GM23338 (cell line): ENCODE data around the gene ZNF560. TPM values are rescaled to one million over a fixed set of nuclear protein-coding genes. Genes with fewer than 3 reads are reported as not detected.

Experiments
- ATAC-seq: fragments of 200-7000 bp; cut with Tn5 transposase; 3 replicates; pipeline ENCODE4 v1.9.1; 2020
- DNase-seq: peaks from one replicate; pipeline ENCODE4 v3.0.0-alpha.2; 2015; ENCODE audit warnings: low spot score
- H2AFZ ChIP-seq: fragments of 200-600 bp; sonication (generic); 2 replicates; pipeline ENCODE4 v1.8.0; 2016; ENCODE audit warnings: antibody characterized with exemption, mild to moderate bottlenecking, moderate library complexity
- H3F3A ChIP-seq: fragments of 200-600 bp; sonication (generic); replicated peaks from 2 replicates; pipeline ENCODE4 v1.8.0; 2017; ENCODE audit warnings: antibody characterized with exemption, mixed run types, low read depth
- H3K27ac ChIP-seq: fragments of 200-600 bp; sonication (generic); 2 replicates; pipeline ENCODE4 v1.6.1; 2016; ENCODE audit warnings: low read depth
- H3K27me3 ChIP-seq: fragments of 200-600 bp; sonication (generic); 2 replicates; pipeline ENCODE4 v1.8.0; 2016; ENCODE audit warnings: mild to moderate bottlenecking, mixed run types, moderate library complexity; ENCODE audit not compliant: insufficient read depth
- H3K36me3 ChIP-seq: fragments of 200-600 bp; sonication (generic); 2 replicates; pipeline ENCODE4 v1.8.0; 2016; ENCODE audit warnings: mild to moderate bottlenecking; ENCODE audit not compliant: insufficient read depth
- H3K4me1 ChIP-seq: fragments of 200-600 bp; sonication (generic); 2 replicates; pipeline ENCODE4 v1.8.0; 2016; ENCODE audit warnings: mild to moderate bottlenecking, moderate library complexity; ENCODE audit not compliant: insufficient read depth
- H3K4me2 ChIP-seq: fragments of 200-600 bp; sonication (generic); 2 replicates; pipeline ENCODE4 v1.7.1; 2017; ENCODE audit warnings: mixed run types
- H3K4me3 ChIP-seq: fragments of 200-600 bp; sonication (generic); 2 replicates; pipeline ENCODE4 v1.6.1; 2016; ENCODE audit warnings: mixed run types
- H3K79me2 ChIP-seq: fragments of 200-600 bp; sonication (generic); replicated peaks from 2 replicates; pipeline ENCODE4 v1.8.0; 2017; ENCODE audit warnings: mild to moderate bottlenecking; ENCODE audit not compliant: insufficient read depth
- H3K9me2 ChIP-seq: fragments of 200-600 bp; sonication (generic); 2 replicates; pipeline ENCODE4 v1.8.0; 2017; ENCODE audit not compliant: insufficient read depth
- H4K20me1 ChIP-seq: fragments of 200-600 bp; sonication (generic); replicated peaks from 2 replicates; pipeline ENCODE4 v1.8.0; 2017; ENCODE audit warnings: mild to moderate bottlenecking; ENCODE audit not compliant: insufficient read depth
- H3K27ac Mint-ChIP-seq: 2 replicates; pipeline ENCODE4 v1.8.0; 2020; ENCODE audit warnings: inconsistent platforms, mild to moderate bottlenecking, moderate library complexity, mixed read lengths
- H3K27me3 Mint-ChIP-seq: 3 replicates; pipeline ENCODE4 v1.8.0; 2022; ENCODE audit warnings: low read depth, mild to moderate bottlenecking, moderate library complexity, mixed read lengths, inconsistent platforms; ENCODE audit not compliant: insufficient read depth, poor library complexity
- H3K36me3 Mint-ChIP-seq: 3 replicates; pipeline ENCODE4 v1.8.0; 2021; ENCODE audit warnings: low read depth, mild to moderate bottlenecking, inconsistent platforms, moderate library complexity, mixed read lengths
- H3K4me1 Mint-ChIP-seq: 3 replicates; pipeline ENCODE4 v1.8.0; 2020; ENCODE audit warnings: mild to moderate bottlenecking, inconsistent platforms, mixed read lengths
- H3K4me3 Mint-ChIP-seq: 3 replicates; pipeline ENCODE4 v1.8.0; 2021; ENCODE audit warnings: moderate library complexity, mild to moderate bottlenecking, inconsistent platforms, mixed read lengths
- H3K9me3 Mint-ChIP-seq: 3 replicates; pipeline ENCODE4 v1.8.0; 2020; ENCODE audit warnings: moderate library complexity, mild to moderate bottlenecking, inconsistent platforms, mixed read lengths
- ETS1 ChIP-seq: IDR thresholded peaks from 2 replicates; pipeline ENCODE4 v1.6.1; 2016; ENCODE audit warnings: antibody characterized with exemption
- EZH2 ChIP-seq: fragments of 200-600 bp; sonication (generic); IDR thresholded peaks from one replicate; pipeline ENCODE4 v1.8.0; 2017; ENCODE audit warnings: antibody characterized with exemption, mild to moderate bottlenecking, low read depth; ENCODE audit not compliant: unreplicated experiment
- NANOG ChIP-seq: IDR thresholded peaks from 2 replicates; pipeline ENCODE4 v1.6.1; 2016; ENCODE audit warnings: antibody characterized with exemption, borderline replicate concordance
- REST ChIP-seq: IDR thresholded peaks from one replicate; pipeline ENCODE4 v1.6.1; 2018; ENCODE audit warnings: antibody characterized with exemption; ENCODE audit not compliant: unreplicated experiment
- ZNF114 ChIP-seq: fragments of 250-450 bp; sonication (Bioruptor Pico); IDR thresholded peaks from 2 replicates; pipeline ENCODE4 v1.5.0; 2020; ENCODE audit warnings: mild to moderate bottlenecking, moderate library complexity
- ZNF462 ChIP-seq: fragments of 250-450 bp; sonication (Bioruptor Pico); IDR thresholded peaks from 2 replicates; pipeline ENCODE4 v1.5.0; 2020; ENCODE audit warnings: mild to moderate bottlenecking, moderate library complexity
- polyA plus RNA-seq: library from polyadenylated mRNA; unstranded; fragments of >200 nt; fragmentation: Nextera tagmentation; extraction: Ambion mirVana; gene quantifications from 2 replicates; pipeline ENCODE4 v1.2.1, GENCODE V29; 2016
- total RNA-seq: library from RNA; depleted of rRNA; stranded (reverse); fragments of >200 nt; shearing (Covaris generic); gene quantifications from 2 replicates; pipeline ENCODE4 v1.2.3, GENCODE V29; 2014

Gene ZNF560
- total and polyA plus RNA-seq, 2 experiments from 2014 or later: 0.14 TPM; not detected in 1

- no peaks in the 10 kb centered on the region for H3K27me3 ChIP-seq
- H4K20me1 ChIP-seq: no peaks in the 10 kb centered on the region
- ATAC-seq: no peak
- no peaks in the 10 kb centered on the region for H3K4me1 Mint-ChIP-seq
- no peak overlapping the region for H3K4me2 ChIP-seq
- H3K27me3 Mint-ChIP-seq: peaks cover 2% of the 10 kb centered on the region
- no peaks in the 10 kb centered on the region for H3K36me3 ChIP-seq
- H3K9me3 Mint-ChIP-seq: peaks cover 95% of the 10 kb centered on the region
- H3K36me3 Mint-ChIP-seq: peaks cover 42% of the 10 kb centered on the region; the same call in 2 of the 3 replicates
- no peak for TF ChIP-seq ZNF462 (CRISPR knock-in tag)
- TF ChIP-seq ZNF114 (CRISPR knock-in tag): no peak
- TF ChIP-seq NANOG: no peak
- TF ChIP-seq EZH2: no peak
- no peak for TF ChIP-seq ETS1
- TF ChIP-seq REST: no peak
- no peaks in the 10 kb centered on the region for H3K79me2 ChIP-seq
- H3K27ac ChIP-seq: no peak overlapping the region
- no peak overlapping the region for H2AFZ ChIP-seq
- H3K4me1 ChIP-seq: no peaks in the 10 kb centered on the region
- H3K4me3 Mint-ChIP-seq: no peak overlapping the region; the same call in 2 of the 3 replicates
- H3F3A ChIP-seq: no peaks in the 10 kb centered on the region
- no peak overlapping the region for H3K27ac Mint-ChIP-seq
- no peak for DNase-seq
- H3K4me3 ChIP-seq: no peak overlapping the region
- H3K9me2 ChIP-seq: no peaks in the 10 kb centered on the region
Measured at GRCh38 chr19:9485140-9485539, 13.3 kb downstream of the ZNF560 start.
